Lower leg skin (tissue), 3 donors: ENCODE data around the gene ABHD17C.

Experiments
- CTCF ChIP-seq, 3 donors: fragments of 450-650 bp; IDR thresholded peaks; one replicate each; pipeline ENCODE4 v1.5.1; 2016; ENCODE audit warnings: antibody characterized with exemption in 3 of 3, mild to moderate bottlenecking in 3 of 3, moderate library complexity in 2 of 3
- POLR2A ChIP-seq, 2 donors: fragments of 450-650 bp; IDR thresholded peaks; one replicate each; pipeline ENCODE4 v1.6.1; 2016 to 2017; ENCODE audit warnings: antibody characterized with exemption in 2 of 2, mild to moderate bottlenecking in 1 of 2, moderate library complexity in 1 of 2

DNA sequence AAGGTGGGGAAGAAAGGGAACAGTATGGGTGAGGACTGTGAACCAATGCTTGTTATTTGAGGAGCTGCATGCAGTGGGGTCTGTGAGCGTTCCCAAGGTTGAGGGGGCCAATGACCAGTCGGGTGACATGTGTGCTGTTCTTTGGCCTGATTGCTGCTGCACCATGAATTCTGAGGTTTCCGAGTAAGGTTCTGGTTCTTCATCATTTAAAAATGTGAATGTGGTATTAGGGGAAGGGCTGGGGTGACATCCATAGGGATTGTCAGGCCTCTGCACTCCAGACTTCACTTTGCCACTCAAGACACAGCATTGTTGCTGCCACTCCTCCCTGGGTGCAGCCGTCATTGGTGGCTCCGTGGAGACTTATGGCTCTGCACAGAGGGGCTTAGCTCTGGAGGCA is 32.5 kb downstream of the ABHD17C start:
- no peak for TF ChIP-seq CTCF (IDR thresholded peaks at IDR 0.05)
- no peak for TF ChIP-seq POLR2A (IDR thresholded peaks at IDR 0.05)
